Ovary (tissue), 3 donors: ENCODE measurements around the gene INTS11.

Experiments used
- CTCF ChIP-seq, 3 donors: fragments of 450-650 bp in 2 of 3; fragments of 200-600 bp in 1 of 3; IDR thresholded peaks; one replicate each; pipeline versions ENCODE4 v1.5.1 to v1.8.0; 2016 to 2022; ENCODE audit warnings: antibody characterized with exemption in 3 of 3, mild to moderate bottlenecking in 1 of 3
- EP300 ChIP-seq: sonication (generic); formaldehyde crosslinking; IDR thresholded peaks from one replicate; pipeline ENCODE4 v1.6.1; 2017; ENCODE audit warnings: antibody characterized with exemption
- POLR2A ChIP-seq: fragments of 450-650 bp; IDR thresholded peaks from one replicate; pipeline ENCODE4 v1.6.1; 2017; ENCODE audit warnings: antibody characterized with exemption, mild to moderate bottlenecking, moderate library complexity
- donor health status: DM: no; HTN: no; CAD: no.

DNA sequence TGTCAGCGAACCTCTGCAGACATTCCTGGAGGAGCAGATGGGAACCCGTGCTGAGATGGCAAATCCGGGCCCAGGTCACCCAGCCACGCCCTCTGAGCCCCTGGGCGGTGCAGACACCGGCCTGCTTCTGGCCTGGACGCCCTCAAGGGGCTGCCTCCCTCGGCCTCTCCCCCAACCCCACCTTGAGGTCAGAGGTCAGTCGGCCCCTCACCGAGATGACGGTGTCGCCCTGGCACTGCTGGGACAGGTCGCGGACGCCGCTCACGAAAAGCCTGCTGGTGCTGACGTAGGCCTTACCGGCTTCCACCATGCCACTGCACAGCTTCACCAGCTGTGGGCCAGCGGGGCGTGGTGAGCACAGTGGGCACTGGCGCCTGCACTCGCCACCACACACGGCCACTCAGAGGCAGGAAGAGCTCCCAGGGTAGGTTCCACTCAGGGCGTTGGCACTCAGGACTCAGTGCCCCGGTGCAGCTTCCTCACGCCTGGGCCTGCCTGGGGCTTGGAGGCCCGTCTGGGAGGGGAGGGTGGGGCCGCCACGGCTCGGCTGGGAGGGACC, 21.4 kb downstream of the INTS11 start:
- TF ChIP-seq CTCF (IDR thresholded peaks at IDR 0.05) (no peak), POLR2A (no peak), EP300 (no peak)
